ENCODE measurements around the gene TULP4.
"Not testable (repeated sequence)": the region's sequence is repeated elsewhere in the genome, so short reads cannot be mapped to it uniquely, and the experiment has no call there.

TULP4 gene

DNA sequence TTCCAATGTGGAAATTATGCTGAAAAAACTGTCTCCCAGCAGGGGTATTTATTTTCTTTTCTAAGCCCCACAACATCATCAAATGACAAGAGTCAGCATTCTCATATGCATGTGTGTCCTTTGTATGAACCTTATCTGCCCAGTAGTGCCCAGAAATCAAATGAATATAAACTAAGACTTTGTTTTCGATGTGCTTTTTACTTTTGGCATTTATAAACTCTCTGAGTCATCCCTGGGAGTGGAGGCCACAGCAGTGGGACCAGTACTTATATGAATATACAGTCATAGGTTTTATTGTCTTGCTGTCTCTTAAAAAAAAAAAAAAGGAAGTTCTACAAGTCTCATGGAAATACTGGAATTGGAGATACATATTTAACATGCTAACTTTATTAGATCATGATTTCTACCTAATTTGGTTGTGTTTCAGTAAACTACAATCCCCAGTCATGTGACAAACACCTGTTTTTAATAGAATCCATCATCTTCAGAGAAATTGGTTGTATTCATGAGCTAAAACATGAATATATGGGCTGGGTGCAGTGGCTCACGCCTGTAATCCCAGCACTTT lies 148.4 kb downstream of the TULP4 start:
- TF ChIP-seq SUZ12 (IDR thresholded peaks at IDR 0.05; ENCODE audit: extremely low read depth, insufficient read depth, insufficient read length) (no peak), ZNF274 (IDR thresholded peaks at IDR 0.05; ENCODE audit: low read depth, low read length) (no peak), YY1 (IDR thresholded peaks at IDR 0.05; ENCODE audit: insufficient read depth, insufficient read length) (no peak)
- Histone ChIP-seq H3K4me3 (ENCODE audit: insufficient read length, low read depth) (no peak overlapping the region), H3K9ac (ENCODE audit: insufficient read length, low read depth) (no peak overlapping the region), H3K9me3 (ENCODE audit: insufficient read depth, low read length) (no peaks in the 10 kb centered on the region), H3K27me3 (ENCODE audit: insufficient read depth, insufficient read length) (no peaks in the 10 kb centered on the region), H3K36me3 (ENCODE audit: insufficient read depth, insufficient read length, low read length) (peaks cover 3% of the 10 kb centered on the region), H3K4me1 (ENCODE audit: insufficient read depth, insufficient read length) (no peaks in the 10 kb centered on the region)
- no peak for DNase-seq (ENCODE audit: low read depth, low spot score)

GRCh38 chr6:158461954-158462353 lies 149.7 kb downstream of the TULP4 start:
- peaks cover 6% of the 10 kb centered on the region for H3K36me3 ChIP-seq (ENCODE audit: insufficient read depth, insufficient read length, low read length)
- H3K9ac ChIP-seq (ENCODE audit: insufficient read length, low read depth): no peak overlapping the region
- no peaks in the 10 kb centered on the region for H3K27me3 ChIP-seq (ENCODE audit: insufficient read depth, insufficient read length)
- H3K4me1 ChIP-seq (ENCODE audit: insufficient read depth, insufficient read length): no peaks in the 10 kb centered on the region
- TF ChIP-seq YY1 (IDR thresholded peaks at IDR 0.05; ENCODE audit: insufficient read depth, insufficient read length) (no peak), SUZ12 (IDR thresholded peaks at IDR 0.05; ENCODE audit: extremely low read depth, insufficient read depth, insufficient read length) (no peak), ZNF274 (IDR thresholded peaks at IDR 0.05; ENCODE audit: low read depth, low read length) (no peak)
- no peak for DNase-seq (ENCODE audit: low read depth, low spot score)
- H3K9me3 ChIP-seq (ENCODE audit: insufficient read depth, low read length): peaks cover 9% of the 10 kb centered on the region; the same call in 1 of the 2 replicates
- H3K4me3 ChIP-seq (ENCODE audit: insufficient read length, low read depth): no peak overlapping the region

- peak; percentile 85 for DNase-seq (ENCODE audit: low read depth, low spot score)
- peaks cover 9% of the 10 kb centered on the region; the same call in 1 of the 2 replicates for H3K9me3 ChIP-seq (ENCODE audit: insufficient read depth, low read length)
- TF ChIP-seq YY1 (IDR thresholded peaks at IDR 0.05; ENCODE audit: insufficient read depth, insufficient read length) (no peak), ZNF274 (IDR thresholded peaks at IDR 0.05; ENCODE audit: low read depth, low read length) (no peak), SUZ12 (IDR thresholded peaks at IDR 0.05; ENCODE audit: extremely low read depth, insufficient read depth, insufficient read length) (no peak)
- H3K27me3 ChIP-seq (ENCODE audit: insufficient read depth, insufficient read length): no peaks in the 10 kb centered on the region
- H3K9ac ChIP-seq (ENCODE audit: insufficient read length, low read depth): no peak overlapping the region
- H3K36me3 ChIP-seq (ENCODE audit: insufficient read depth, insufficient read length, low read length): peaks cover 4% of the 10 kb centered on the region
- no peak overlapping the region for H3K4me3 ChIP-seq (ENCODE audit: insufficient read length, low read depth)
- H3K4me1 ChIP-seq (ENCODE audit: insufficient read depth, insufficient read length): no peaks in the 10 kb centered on the region
Observed at GRCh38 chr6:158464483-158464882, 152.2 kb downstream of the TULP4 start.

DNA sequence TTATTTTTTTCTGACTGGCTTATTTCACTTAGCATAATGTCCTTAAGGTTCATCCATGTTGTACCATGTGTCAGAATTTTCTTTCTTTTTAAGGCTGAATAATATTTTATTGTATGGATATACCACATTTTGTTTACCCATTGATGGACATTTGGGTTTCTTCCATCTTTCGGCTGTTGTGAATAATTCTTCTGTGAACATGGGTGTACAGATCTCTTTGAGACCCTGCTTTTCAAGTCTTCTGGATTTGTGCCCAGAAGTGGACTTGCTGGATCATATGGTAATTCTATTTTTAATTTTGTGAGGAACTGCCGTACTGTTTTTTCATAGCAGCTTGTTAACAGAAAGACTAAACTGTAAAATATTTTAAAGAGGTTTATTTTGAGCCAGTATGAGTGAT lies 153.0 kb downstream of the TULP4 start:
- Histone ChIP-seq H3K9me3 (ENCODE audit: insufficient read depth, low read length) (peaks cover 9% of the 10 kb centered on the region; the same call in 1 of the 2 replicates), H3K4me3 (ENCODE audit: insufficient read length, low read depth) (no peak overlapping the region), H3K4me1 (ENCODE audit: insufficient read depth, insufficient read length) (no peaks in the 10 kb centered on the region), H3K36me3 (ENCODE audit: insufficient read depth, insufficient read length, low read length) (peaks cover 4% of the 10 kb centered on the region), H3K27me3 (ENCODE audit: insufficient read depth, insufficient read length) (no peaks in the 10 kb centered on the region), H3K9ac (ENCODE audit: insufficient read length, low read depth) (no peak overlapping the region)
- DNase-seq (ENCODE audit: low read depth, low spot score): no peak
- no peak for TF ChIP-seq SUZ12 (IDR thresholded peaks at IDR 0.05; ENCODE audit: extremely low read depth, insufficient read depth, insufficient read length)
- no peak for TF ChIP-seq ZNF274 (IDR thresholded peaks at IDR 0.05; ENCODE audit: low read depth, low read length)
- no peak for TF ChIP-seq YY1 (IDR thresholded peaks at IDR 0.05; ENCODE audit: insufficient read depth, insufficient read length)

- Histone ChIP-seq H3K4me1 (ENCODE audit: insufficient read depth, insufficient read length) (no peaks in the 10 kb centered on the region), H3K4me3 (ENCODE audit: insufficient read length, low read depth) (no peak overlapping the region)
- no peak for DNase-seq (ENCODE audit: low read depth, low spot score)
Observed at GRCh38 chr6:158465747-158466146, 153.5 kb downstream of the TULP4 start.

GRCh38 chr6:158467923-158468322 lies 155.7 kb downstream of the TULP4 start:
- Histone ChIP-seq H3K4me1 (ENCODE audit: insufficient read depth, insufficient read length) (no peaks in the 10 kb centered on the region), H3K36me3 (ENCODE audit: insufficient read depth, insufficient read length, low read length) (peaks cover 4% of the 10 kb centered on the region), H3K9me3 (ENCODE audit: insufficient read depth, low read length) (peaks cover 9% of the 10 kb centered on the region; the same call in 1 of the 2 replicates), H3K27me3 (ENCODE audit: insufficient read depth, insufficient read length) (no peaks in the 10 kb centered on the region), H3K4me3 (ENCODE audit: insufficient read length, low read depth) (no peak overlapping the region), H3K9ac (ENCODE audit: insufficient read length, low read depth) (no peak overlapping the region)
- peak; percentile 38 for DNase-seq (ENCODE audit: low read depth, low spot score)
- no peak for TF ChIP-seq ZNF274 (IDR thresholded peaks at IDR 0.05; ENCODE audit: low read depth, low read length)
- no peak for TF ChIP-seq SUZ12 (IDR thresholded peaks at IDR 0.05; ENCODE audit: extremely low read depth, insufficient read depth, insufficient read length)
- no peak for TF ChIP-seq YY1 (IDR thresholded peaks at IDR 0.05; ENCODE audit: insufficient read depth, insufficient read length)

More at GRCh38 chr6:158465747-158466146, 153.5 kb downstream of the TULP4 start:
- H3K9ac ChIP-seq (ENCODE audit: insufficient read length, low read depth): no peak overlapping the region
- peaks cover 9% of the 10 kb centered on the region; the same call in 1 of the 2 replicates for H3K9me3 ChIP-seq (ENCODE audit: insufficient read depth, low read length)
- H3K27me3 ChIP-seq (ENCODE audit: insufficient read depth, insufficient read length): no peaks in the 10 kb centered on the region
- peaks cover 4% of the 10 kb centered on the region for H3K36me3 ChIP-seq (ENCODE audit: insufficient read depth, insufficient read length, low read length)
- no peak for TF ChIP-seq ZNF274 (IDR thresholded peaks at IDR 0.05; ENCODE audit: low read depth, low read length)
- no peak for TF ChIP-seq YY1 (IDR thresholded peaks at IDR 0.05; ENCODE audit: insufficient read depth, insufficient read length)
- no peak for TF ChIP-seq SUZ12 (IDR thresholded peaks at IDR 0.05; ENCODE audit: extremely low read depth, insufficient read depth, insufficient read length)

GRCh38 chr6:158468666-158469065 lies 156.4 kb downstream of the TULP4 start:
- no peaks in the 10 kb centered on the region for H3K27me3 ChIP-seq (ENCODE audit: insufficient read depth, insufficient read length)
- peaks cover 9% of the 10 kb centered on the region; the same call in 1 of the 2 replicates for H3K9me3 ChIP-seq (ENCODE audit: insufficient read depth, low read length)
- no peaks in the 10 kb centered on the region for H3K4me1 ChIP-seq (ENCODE audit: insufficient read depth, insufficient read length)
- no peak overlapping the region for H3K9ac ChIP-seq (ENCODE audit: insufficient read length, low read depth)
- TF ChIP-seq SUZ12 (IDR thresholded peaks at IDR 0.05; ENCODE audit: extremely low read depth, insufficient read depth, insufficient read length) (no peak), ZNF274 (IDR thresholded peaks at IDR 0.05; ENCODE audit: low read depth, low read length) (no peak), YY1 (IDR thresholded peaks at IDR 0.05; ENCODE audit: insufficient read depth, insufficient read length) (no peak)
- DNase-seq (ENCODE audit: low read depth, low spot score): no peak
- no peak overlapping the region for H3K4me3 ChIP-seq (ENCODE audit: insufficient read length, low read depth)
- peaks cover 4% of the 10 kb centered on the region for H3K36me3 ChIP-seq (ENCODE audit: insufficient read depth, insufficient read length, low read length)

DNA sequence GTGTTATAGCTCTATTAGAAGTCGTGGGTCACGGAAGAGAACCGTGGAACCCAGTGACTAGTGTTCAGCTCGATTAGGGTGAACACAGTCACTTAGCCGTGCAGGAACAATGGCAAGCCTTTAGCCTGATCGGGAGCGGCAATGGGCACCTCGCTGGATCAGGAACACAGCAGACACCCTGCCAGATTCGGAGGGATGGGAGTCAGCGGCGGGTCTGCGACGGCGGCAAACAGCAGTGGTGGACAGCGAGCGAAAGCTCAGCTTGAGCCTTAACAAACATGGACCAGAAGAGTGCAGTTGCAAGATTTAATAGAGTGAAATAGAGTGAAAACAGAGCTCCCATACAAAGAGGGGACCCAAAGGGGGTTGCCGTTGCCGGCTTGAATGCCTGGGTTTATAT lies 157.8 kb downstream of the TULP4 start:
- H3K27me3 ChIP-seq (ENCODE audit: insufficient read depth, insufficient read length); H3K9ac ChIP-seq (ENCODE audit: insufficient read length, low read depth); H3K9me3 ChIP-seq (ENCODE audit: insufficient read depth, low read length); H3K4me3 ChIP-seq (ENCODE audit: insufficient read length, low read depth); DNase-seq (ENCODE audit: low read depth, low spot score); H3K36me3 ChIP-seq (ENCODE audit: insufficient read depth, insufficient read length, low read length); H3K4me1 ChIP-seq (ENCODE audit: insufficient read depth, insufficient read length): not testable (repeated sequence)

All from NT2/D1 (cell line).